Measurements from ENCODE around the gene ARMC2. TPM values are rescaled to one million over a fixed set of nuclear protein-coding genes. Genes with fewer than 3 reads are reported as not detected.

The ARMC2 gene
- total and polyA plus RNA-seq, 2 donors from 2014 or later = 1.9 to 12.7 TPM

DNA sequence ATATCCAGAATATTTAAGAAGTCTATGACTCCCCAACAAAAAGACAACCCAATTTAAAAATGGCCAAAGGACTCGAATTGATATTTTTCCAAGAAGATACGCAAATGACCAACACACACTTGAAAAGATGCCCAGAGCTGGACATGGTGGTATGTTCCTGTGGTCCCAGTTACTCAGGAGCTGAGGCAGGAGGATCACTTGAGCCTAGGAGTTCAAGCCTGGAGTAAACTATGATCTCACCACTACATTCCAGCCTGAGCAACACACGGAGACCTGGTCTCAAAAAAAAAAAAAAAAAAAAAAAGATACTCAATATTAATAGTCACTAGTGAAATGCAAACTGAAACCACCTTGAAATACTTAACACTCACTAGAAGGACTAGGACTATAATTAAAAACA lies 12.2 kb upstream of the ARMC2 start:
- no peaks in the 10 kb centered on the region for H3K27me3 ChIP-seq (ENCODE audit: control insufficient read depth, insufficient read depth, low read length)
- peaks cover 0 to 4% (median 0%) of the 10 kb centered on the region in 3 donors for H3K4me1 ChIP-seq (ENCODE audit: control insufficient read depth in 2 of 3, insufficient read depth in 2 of 3, low read depth in 1 of 3, low read length in 3 of 3)
- no peak overlapping the region for H3K4me3 ChIP-seq (ENCODE audit: low read length in 3 of 3)
- no peaks in the 10 kb centered on the region for H3K9me3 ChIP-seq (ENCODE audit: control insufficient read depth in 2 of 3, insufficient read depth in 1 of 3, low read length in 3 of 3)
- intact Hi-C loops (cut with DNase I) = no loop called here
- no peaks in the 10 kb centered on the region for H3K36me3 ChIP-seq (ENCODE audit: control insufficient read depth in 2 of 3, insufficient read depth in 3 of 3, low read length in 3 of 3)
- DNase-seq (no peak), FAIRE-seq (no peak)
- no peak overlapping the region for H3K9ac ChIP-seq (ENCODE audit: low read length in 3 of 3)
- H3K27ac ChIP-seq (ENCODE audit: low read depth in 2 of 2, low read length in 2 of 2) = no peak overlapping the region
- TF ChIP-seq, protein P1, sequence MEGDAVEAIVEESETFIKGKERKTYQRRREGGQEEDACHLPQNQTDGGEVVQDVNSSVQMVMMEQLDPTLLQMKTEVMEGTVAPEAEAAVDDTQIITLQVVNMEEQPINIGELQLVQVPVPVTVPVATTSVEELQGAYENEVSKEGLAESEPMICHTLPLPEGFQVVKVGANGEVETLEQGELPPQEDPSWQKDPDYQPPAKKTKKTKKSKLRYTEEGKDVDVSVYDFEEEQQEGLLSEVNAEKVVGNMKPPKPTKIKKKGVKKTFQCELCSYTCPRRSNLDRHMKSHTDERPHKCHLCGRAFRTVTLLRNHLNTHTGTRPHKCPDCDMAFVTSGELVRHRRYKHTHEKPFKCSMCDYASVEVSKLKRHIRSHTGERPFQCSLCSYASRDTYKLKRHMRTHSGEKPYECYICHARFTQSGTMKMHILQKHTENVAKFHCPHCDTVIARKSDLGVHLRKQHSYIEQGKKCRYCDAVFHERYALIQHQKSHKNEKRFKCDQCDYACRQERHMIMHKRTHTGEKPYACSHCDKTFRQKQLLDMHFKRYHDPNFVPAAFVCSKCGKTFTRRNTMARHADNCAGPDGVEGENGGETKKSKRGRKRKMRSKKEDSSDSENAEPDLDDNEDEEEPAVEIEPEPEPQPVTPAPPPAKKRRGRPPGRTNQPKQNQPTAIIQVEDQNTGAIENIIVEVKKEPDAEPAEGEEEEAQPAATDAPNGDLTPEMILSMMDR (IDR thresholded peaks at IDR 0.05; ENCODE audit: borderline replicate concordance, extremely low read depth, insufficient read depth) = no peak

DNA sequence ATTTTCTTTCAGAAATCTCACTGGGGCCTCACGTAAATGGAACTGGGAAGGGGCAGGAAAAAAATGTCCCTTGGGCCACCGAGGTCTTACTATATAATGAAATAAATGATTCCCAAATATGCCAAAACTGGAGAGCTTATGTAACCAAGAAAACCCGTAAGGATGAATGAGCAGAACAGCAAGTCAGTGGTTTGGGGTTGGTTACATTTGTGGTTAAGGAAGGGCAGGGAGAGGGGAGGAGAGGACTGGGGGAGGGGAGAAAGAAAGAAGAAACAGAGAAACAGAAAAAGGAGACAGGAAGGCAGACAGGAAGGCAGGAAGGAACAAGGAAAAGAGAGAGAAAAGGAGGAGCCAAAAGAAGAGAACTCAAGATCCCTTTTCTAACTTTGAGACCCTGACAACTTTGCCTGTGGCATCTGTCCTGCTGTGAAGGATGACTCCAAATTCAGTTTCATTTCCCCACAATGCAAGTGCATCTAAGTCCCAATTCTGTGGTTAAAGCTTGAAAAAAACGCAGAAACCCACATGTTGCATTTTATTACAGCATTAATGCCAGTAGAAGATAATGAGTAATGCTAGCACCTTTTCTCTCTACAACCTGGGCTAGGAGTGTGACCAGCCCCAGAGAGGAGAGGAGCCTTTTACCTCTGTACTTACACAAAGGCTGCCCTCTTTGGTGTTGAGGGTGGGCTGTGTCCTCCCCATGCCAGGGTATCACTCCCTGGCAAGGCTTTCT lies 10.8 kb upstream of the ARMC2 start:
- Histone ChIP-seq H3K4me1 (ENCODE audit: control insufficient read depth in 2 of 3, insufficient read depth in 2 of 3, low read depth in 1 of 3, low read length in 3 of 3) (peaks cover 0 to 4% (median 0%) of the 10 kb centered on the region in 3 donors), H3K36me3 (ENCODE audit: control insufficient read depth in 2 of 3, insufficient read depth in 3 of 3, low read length in 3 of 3) (no peaks in the 10 kb centered on the region), H3K9ac (ENCODE audit: low read length in 3 of 3) (no peak overlapping the region), H3K27ac (ENCODE audit: low read depth in 2 of 2, low read length in 2 of 2) (no peak overlapping the region), H3K9me3 (ENCODE audit: control insufficient read depth in 2 of 3, insufficient read depth in 1 of 3, low read length in 3 of 3) (no peaks in the 10 kb centered on the region), H3K4me3 (ENCODE audit: low read length in 3 of 3) (no peak overlapping the region), H3K27me3 (ENCODE audit: control insufficient read depth, insufficient read depth, low read length) (no peaks in the 10 kb centered on the region)
- DNase-seq (no peak), FAIRE-seq (no peak)
- TF ChIP-seq, protein P1 (IDR thresholded peaks at IDR 0.05; ENCODE audit: borderline replicate concordance, extremely low read depth, insufficient read depth) = no peak
- intact Hi-C loops (cut with DNase I) = no loop called here

DNA sequence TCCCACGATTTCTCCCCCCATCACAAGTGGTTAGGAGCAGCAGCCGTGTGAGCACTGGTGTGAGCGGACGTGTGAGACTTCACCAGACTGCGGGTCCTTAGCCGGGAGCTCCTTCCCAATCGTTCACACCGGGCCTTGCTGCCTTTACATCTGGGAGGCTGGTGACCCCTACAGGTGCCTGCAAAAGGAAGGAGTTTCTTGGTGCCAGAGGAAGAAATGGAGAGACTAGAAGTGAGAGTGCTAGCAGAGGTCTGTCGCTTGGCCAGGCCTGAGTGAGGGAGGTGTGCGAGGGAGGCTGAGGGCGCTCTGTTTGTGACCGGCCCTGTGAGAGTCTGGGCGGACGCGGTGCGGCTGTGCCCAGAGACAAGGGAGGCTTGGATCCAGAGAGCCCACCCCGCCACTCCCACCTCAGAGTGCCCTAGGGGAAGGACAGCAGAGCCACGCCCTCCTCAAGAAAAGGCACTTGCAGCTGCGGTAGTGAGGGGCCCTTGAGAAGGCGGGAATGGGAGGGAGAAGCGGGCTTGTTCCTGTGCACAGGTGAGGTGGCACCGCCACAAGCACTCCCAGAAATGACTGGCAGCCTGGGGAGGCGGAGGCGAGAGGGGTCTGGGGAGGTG lies 10.0 kb upstream of the ARMC2 start:
- Histone ChIP-seq H3K4me3 (ENCODE audit: low read length in 3 of 3) (peak overlapping the region in 1 of 3 donors; percentile 12), H3K27ac (ENCODE audit: low read depth in 2 of 2, low read length in 2 of 2) (no peak overlapping the region), H3K4me1 (ENCODE audit: control insufficient read depth in 2 of 3, insufficient read depth in 2 of 3, low read depth in 1 of 3, low read length in 3 of 3) (peaks cover 0 to 4% (median 0%) of the 10 kb centered on the region in 3 donors), H3K27me3 (ENCODE audit: control insufficient read depth, insufficient read depth, low read length) (no peaks in the 10 kb centered on the region), H3K9ac (ENCODE audit: low read length in 3 of 3) (no peak overlapping the region), H3K9me3 (ENCODE audit: control insufficient read depth in 2 of 3, insufficient read depth in 1 of 3, low read length in 3 of 3) (no peaks in the 10 kb centered on the region), H3K36me3 (ENCODE audit: control insufficient read depth in 2 of 3, insufficient read depth in 3 of 3, low read length in 3 of 3) (no peaks in the 10 kb centered on the region)
- TF ChIP-seq, protein P1 (IDR thresholded peaks at IDR 0.05; ENCODE audit: borderline replicate concordance, extremely low read depth, insufficient read depth) = peak; percentile 43
- no peak for FAIRE-seq
- peak; percentile 74 to 83 (median 79) for DNase-seq
- intact Hi-C loops (cut with DNase I) = no loop called here

Measured in kidney (tissue), 14 donors.